Activated CD4-positive, alpha-beta T cell treated with anti-CD3 and anti-CD28 coated beads, Interleukin-2, amount 50 U/mL, for 16 hours (primary cell): ENCODE results near the gene MAP2K2.

Source experiments
- DNase-seq: peaks from one replicate; pipeline ENCODE4 v3.0.0-alpha.2; 2020

MAP2K2 gene

DNA sequence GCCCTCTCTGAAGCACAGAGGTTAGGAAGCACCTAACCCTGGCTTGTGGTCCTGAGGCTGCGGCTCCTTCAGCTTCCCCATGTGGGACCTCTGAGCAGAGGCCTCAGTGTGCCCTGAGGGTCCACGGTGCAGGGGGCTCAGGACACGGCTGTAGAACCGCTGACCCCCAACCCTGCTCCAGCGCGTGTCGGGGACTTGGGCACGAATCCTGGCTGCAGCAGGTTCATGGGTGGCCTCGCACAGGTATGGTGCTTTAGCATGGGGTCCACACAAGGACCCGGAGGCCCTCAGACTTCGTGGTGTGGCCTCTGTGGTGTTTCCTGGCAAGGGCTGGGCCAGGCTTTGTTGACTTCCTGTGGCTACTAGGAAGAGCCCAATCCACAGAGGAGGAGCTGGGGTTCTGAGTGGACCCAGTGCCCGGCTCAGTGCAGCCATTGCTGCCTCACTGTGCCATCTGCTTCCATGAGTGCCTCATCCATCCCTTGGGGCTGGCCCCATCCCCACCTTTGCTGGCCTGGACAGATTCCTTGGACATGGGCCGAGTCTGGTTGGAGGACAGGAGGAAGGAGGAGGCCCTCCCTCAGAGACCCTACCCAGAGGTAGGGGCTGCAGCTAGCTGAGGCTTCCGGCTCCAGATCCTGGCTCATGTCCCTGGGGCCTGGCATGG is 81.7 kb downstream of the MAP2K2 start:
- DNase-seq, result no peak
